Suppressor macrophage treated with lipopolysaccharide for 4 hours (primary cell): Measurements from ENCODE around the gene DVL1.

ENCODE experiments used
- DNase-seq: peaks from one replicate; pipeline ENCODE4 v3.0.0-alpha.2; 2020

DVL1 gene

GRCh38 chr1:1309251-1310108 is 39.7 kb downstream of the DVL1 start:
- no peak for DNase-seq

- no peak for DNase-seq
Observed at GRCh38 chr1:1308756-1309250, 40.4 kb downstream of the DVL1 start.

- DNase-seq = peak; percentile 96
Observed at GRCh38 chr1:1307923-1308755, 41.1 kb downstream of the DVL1 start, which contains the start of the genes ACAP3 and PUSL1. ACAP3 (minus strand) TSS chr1:1307930; CDS start chr1:1307815, 115 bp downstream. PUSL1 (plus strand) TSS chr1:1308597; CDS start chr1:1308644, 47 bp downstream.

- DNase-seq = peak; percentile 17
Observed at GRCh38 chr1:1307261-1307922, 41.8 kb downstream of the DVL1 start.

- DNase-seq = peak; percentile 6
Observed at GRCh38 chr1:1306661-1307260, 42.5 kb downstream of the DVL1 start.

GRCh38 chr1:1306070-1306660 is 43.1 kb downstream of the DVL1 start:
- peak; percentile 10 for DNase-seq

- peak; percentile 41 for DNase-seq
Observed at GRCh38 chr1:1305300-1306069, 43.7 kb downstream of the DVL1 start.

- DNase-seq = peak; percentile 53
Observed at GRCh38 chr1:1304331-1305299, 44.6 kb downstream of the DVL1 start.

GRCh38 chr1:1303736-1304135 is 45.5 kb downstream of the DVL1 start:
- DNase-seq = no peak

GRCh38 chr1:1302951-1303509 is 46.2 kb downstream of the DVL1 start:
- DNase-seq = no peak

GRCh38 chr1:1302006-1302430 is 47.2 kb downstream of the DVL1 start:
- DNase-seq = peak; percentile 12

GRCh38 chr1:1300352-1300739 is 48.9 kb downstream of the DVL1 start:
- DNase-seq = no peak

- no peak for DNase-seq
Observed at GRCh38 chr1:1299686-1300351, 49.4 kb downstream of the DVL1 start.

GRCh38 chr1:1298861-1299685 is 50.1 kb downstream of the DVL1 start:
- DNase-seq = no peak

GRCh38 chr1:1297802-1298424 is 51.3 kb downstream of the DVL1 start:
- no peak for DNase-seq

GRCh38 chr1:1296070-1297061 is 52.9 kb downstream of the DVL1 start:
- no peak for DNase-seq
